ENCODE measurements around the gene RAD52.
A peak's percentile ranks its signal among the peaks of the same experiment; 100 is the strongest.

RAD52 gene

GRCh38 chr12:949453-950191 lies at the start of gene RAD52:
Gene RAD52, minus strand, starts transcription at chr12:949694. Its CDS starts 16,636 bp downstream, at chr12:933058.
- DNase-seq (ENCODE audit: low spot score) = peak; percentile 99

GRCh38 chr12:998020-998874 lies 48.8 kb upstream of the RAD52 start:
- DNase-seq (ENCODE audit: low spot score) = no peak

DNA sequence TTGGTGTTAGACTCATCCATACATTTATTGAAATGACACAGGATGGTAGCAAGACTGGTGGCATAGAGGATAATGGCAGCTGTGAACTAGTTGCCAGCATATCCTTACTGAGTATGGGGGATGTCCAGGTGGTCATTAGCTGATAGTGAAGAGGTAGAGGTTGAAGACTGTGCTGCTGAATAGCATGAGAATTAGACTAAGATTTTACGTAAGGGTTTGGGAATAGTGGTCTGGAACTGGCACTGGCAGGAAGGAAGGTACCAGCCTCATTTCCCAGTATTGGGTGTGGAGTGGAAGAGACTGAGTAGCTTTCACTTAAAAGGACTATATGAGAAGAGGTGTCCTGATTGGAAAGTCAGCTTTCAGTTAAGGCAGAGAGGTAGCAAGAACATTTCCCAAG lies 48.0 kb upstream of the RAD52 start:
- DNase-seq (ENCODE audit: low spot score) = no peak

- no peak for DNase-seq (ENCODE audit: low spot score)
These were observed 47.4 kb upstream of the RAD52 start for GRCh38 chr12:996881-997280.

- DNase-seq (ENCODE audit: low spot score) = no peak
These were observed 43.2 kb upstream of the RAD52 start for GRCh38 chr12:992647-993046.

- DNase-seq (ENCODE audit: low spot score) = no peak
These were observed 42.1 kb upstream of the RAD52 start for GRCh38 chr12:991350-992333.

- peak; percentile 95 for DNase-seq (ENCODE audit: low spot score)
These were observed 41.3 kb upstream of the RAD52 start, which contains the start of gene ERC1 for GRCh38 chr12:990661-991349. Gene ERC1, plus strand, starts transcription at chr12:991223. Its CDS starts 36,681 bp downstream, at chr12:1027904.

GRCh38 chr12:989751-990660 lies 40.5 kb upstream of the RAD52 start:
- peak; percentile 67 for DNase-seq (ENCODE audit: low spot score)

DNA sequence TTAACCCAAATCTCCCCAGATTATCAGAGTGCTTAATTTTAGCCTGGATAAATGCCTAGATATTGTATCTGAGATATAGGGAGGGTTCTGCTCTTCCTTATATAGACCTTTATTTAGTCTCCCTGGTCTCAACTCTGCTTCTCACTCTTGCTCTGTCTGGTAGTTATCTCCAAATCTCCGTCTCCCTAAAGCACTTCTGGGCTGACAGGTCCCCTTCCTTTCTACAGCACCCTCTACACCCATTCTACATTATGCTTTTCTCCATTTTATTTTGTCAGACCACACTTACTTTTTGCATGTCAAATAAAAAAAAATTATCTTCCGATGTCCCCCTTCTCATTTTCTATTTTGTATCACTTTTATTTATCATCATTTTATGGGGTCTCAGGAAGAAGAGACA lies 39.6 kb upstream of the RAD52 start:
- no peak for DNase-seq (ENCODE audit: low spot score)

DNA sequence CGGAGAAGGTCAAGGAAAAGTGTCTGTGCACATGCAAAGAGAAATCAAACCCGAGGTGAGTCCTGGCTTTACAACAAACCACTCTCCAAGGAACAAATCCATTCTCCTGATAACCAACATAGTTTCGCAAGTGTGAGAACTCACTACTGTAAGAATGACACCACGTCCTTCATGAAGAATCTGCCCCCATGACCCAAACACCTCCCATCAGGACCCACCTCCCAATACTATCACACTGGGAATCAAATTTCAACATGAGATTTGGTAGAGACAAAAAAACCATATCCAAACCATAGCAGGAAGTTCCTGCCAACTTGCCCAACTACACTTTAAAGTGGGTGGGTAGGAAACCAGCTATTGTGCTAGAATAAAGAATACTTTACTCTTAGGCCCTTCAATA lies 39.2 kb upstream of the RAD52 start:
- DNase-seq (ENCODE audit: low spot score) = no peak

DNA sequence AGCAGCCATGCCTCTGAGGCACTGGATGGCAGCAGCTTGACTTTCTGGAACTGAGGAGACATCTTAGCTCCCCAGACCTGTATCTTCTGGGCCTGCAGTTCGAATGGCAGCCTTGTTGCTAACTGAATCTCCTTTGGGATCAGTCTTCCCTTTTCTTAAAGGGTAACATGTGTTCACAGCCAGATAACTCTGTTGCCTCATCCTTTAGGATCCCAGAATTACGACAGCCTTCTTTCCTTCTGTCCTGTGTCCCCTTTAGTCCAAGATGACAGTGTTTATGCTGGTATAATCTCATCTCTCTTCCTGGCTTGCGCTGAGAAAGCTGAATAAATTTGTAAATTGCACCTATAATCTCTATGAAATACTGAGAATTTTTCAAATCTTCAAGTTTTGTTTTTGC lies 32.5 kb upstream of the RAD52 start:
- no peak for DNase-seq (ENCODE audit: low spot score)

- DNase-seq (ENCODE audit: low spot score) = no peak
These were observed 31.8 kb upstream of the RAD52 start for GRCh38 chr12:981176-981828.

GRCh38 chr12:979349-979748 lies 29.9 kb upstream of the RAD52 start:
- no peak for DNase-seq (ENCODE audit: low spot score)

GRCh38 chr12:977156-977555 lies 27.7 kb upstream of the RAD52 start:
- DNase-seq (ENCODE audit: low spot score) = no peak

DNA sequence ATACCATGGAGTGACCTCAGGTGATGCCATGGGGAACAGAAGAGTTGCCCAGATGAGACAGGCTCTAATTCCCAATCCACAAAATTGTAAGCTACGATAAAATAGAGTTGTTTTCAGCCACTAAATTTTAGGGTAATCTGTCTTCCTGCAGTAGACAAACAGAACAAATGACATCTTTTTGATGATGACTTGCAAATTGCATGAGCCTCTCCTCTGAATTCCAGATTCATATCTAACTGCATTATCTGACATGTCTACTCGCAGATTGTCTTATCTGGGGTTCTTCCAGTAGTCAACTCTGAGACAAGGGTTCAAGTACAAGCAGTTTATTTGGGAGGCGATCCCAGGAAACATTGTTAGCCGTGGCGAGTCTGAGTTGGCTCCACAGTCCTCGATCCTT lies 27.1 kb upstream of the RAD52 start:
- no peak for DNase-seq (ENCODE audit: low spot score)

DNA sequence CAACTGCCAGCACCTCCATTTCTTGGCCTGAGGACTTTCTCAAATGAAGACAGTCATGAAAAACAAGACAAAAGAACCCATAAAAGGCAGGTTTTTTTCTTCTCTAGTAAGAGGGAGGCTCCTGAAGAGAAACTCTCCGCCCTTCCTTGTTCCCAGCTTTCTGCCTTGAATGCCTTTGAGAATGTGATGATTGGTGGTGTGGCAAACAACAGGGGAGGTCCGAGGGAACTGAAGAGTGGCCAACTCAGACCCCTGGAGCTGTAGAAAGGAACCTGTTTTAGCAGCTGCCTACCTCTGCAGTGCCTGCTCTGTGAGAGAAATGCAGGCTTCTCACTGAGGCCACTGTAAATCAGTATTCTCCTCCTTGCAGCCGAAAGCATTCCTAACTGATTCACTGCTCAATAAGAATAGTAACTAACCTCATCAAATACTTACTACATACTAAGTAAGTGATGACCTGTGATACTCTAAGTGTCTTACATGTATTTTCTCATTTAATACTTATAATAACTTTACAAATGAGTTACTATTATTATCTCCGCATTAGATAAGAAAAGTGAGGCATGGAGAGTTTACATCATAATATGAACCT lies 24.9 kb upstream of the RAD52 start:
- DNase-seq (ENCODE audit: low spot score) = no peak

GRCh38 chr12:971991-972390 lies 22.5 kb upstream of the RAD52 start:
- no peak for DNase-seq (ENCODE audit: low spot score)

GRCh38 chr12:969821-970220 lies 20.3 kb upstream of the RAD52 start:
- no peak for DNase-seq (ENCODE audit: low spot score)

GRCh38 chr12:968545-968944 lies 19.1 kb upstream of the RAD52 start:
- DNase-seq (ENCODE audit: low spot score) = no peak
